ENCODE results near the gene ALKBH4. TPM values are rescaled to one million over a fixed set of nuclear protein-coding genes. Genes with fewer than 3 reads are reported as not detected.

ALKBH4 gene
- total RNA-seq, 1 donor from 2014 or later: 10.4 TPM

- Histone ChIP-seq H3K27me3 (ENCODE audit: control insufficient read depth in 3 of 3, insufficient read depth in 3 of 3, low read length in 3 of 3) (no peaks in the 10 kb centered on the region), H3K9me3 (ENCODE audit: control insufficient read depth in 3 of 3, low read length in 3 of 3) (no peaks in the 10 kb centered on the region), H3K4me3 (ENCODE audit: low read length in 3 of 3) (no peak overlapping the region), H3K36me3 (ENCODE audit: control insufficient read depth in 3 of 3, insufficient read depth in 3 of 3, low read length in 3 of 3) (peaks cover 23 to 28% (median 25%) of the 10 kb centered on the region in 3 donors), H3K27ac (ENCODE audit: low read depth, low read length) (no peak overlapping the region), H3K9ac (ENCODE audit: low read depth in 1 of 3, low read length in 3 of 3) (no peak overlapping the region), H3K4me1 (ENCODE audit: control insufficient read depth in 3 of 3, insufficient read depth in 3 of 3, low read length in 3 of 3) (peaks cover 10 to 31% (median 17%) of the 10 kb centered on the region in 3 donors)
Measured at GRCh38 chr7:102429141-102429899, 35.3 kb downstream of the ALKBH4 start.

GRCh38 chr7:102427019-102427405 lies 37.7 kb downstream of the ALKBH4 start:
- H3K9me3 ChIP-seq (ENCODE audit: control insufficient read depth in 3 of 3, low read length in 3 of 3): no peaks in the 10 kb centered on the region
- peaks cover 25 to 28% (median 25%) of the 10 kb centered on the region in 3 donors for H3K36me3 ChIP-seq (ENCODE audit: control insufficient read depth in 3 of 3, insufficient read depth in 3 of 3, low read length in 3 of 3)
- H3K4me3 ChIP-seq (ENCODE audit: low read length in 3 of 3): no peak overlapping the region
- peaks cover 3 to 20% (median 10%) of the 10 kb centered on the region in 3 donors for H3K4me1 ChIP-seq (ENCODE audit: control insufficient read depth in 3 of 3, insufficient read depth in 3 of 3, low read length in 3 of 3)
- peak overlapping the region; percentile 36 for H3K27ac ChIP-seq (ENCODE audit: low read depth, low read length)
- no peak overlapping the region for H3K9ac ChIP-seq (ENCODE audit: low read depth in 1 of 3, low read length in 3 of 3)
- H3K27me3 ChIP-seq (ENCODE audit: control insufficient read depth in 3 of 3, insufficient read depth in 3 of 3, low read length in 3 of 3): no peaks in the 10 kb centered on the region

GRCh38 chr7:102426268-102427018 lies 38.2 kb downstream of the ALKBH4 start:
- Histone ChIP-seq H3K27me3 (ENCODE audit: control insufficient read depth in 3 of 3, insufficient read depth in 3 of 3, low read length in 3 of 3) (no peaks in the 10 kb centered on the region), H3K4me1 (ENCODE audit: control insufficient read depth in 3 of 3, insufficient read depth in 3 of 3, low read length in 3 of 3) (peaks cover 3 to 15% (median 6%) of the 10 kb centered on the region in 3 donors), H3K27ac (ENCODE audit: low read depth, low read length) (peak overlapping the region; percentile 36), H3K9ac (ENCODE audit: low read depth in 1 of 3, low read length in 3 of 3) (peak overlapping the region in 1 of 3 donors; percentile 8), H3K4me3 (ENCODE audit: low read length in 3 of 3) (no peak overlapping the region), H3K36me3 (ENCODE audit: control insufficient read depth in 3 of 3, insufficient read depth in 3 of 3, low read length in 3 of 3) (peaks cover 28 to 29% (median 28%) of the 10 kb centered on the region in 3 donors), H3K9me3 (ENCODE audit: control insufficient read depth in 3 of 3, low read length in 3 of 3) (no peaks in the 10 kb centered on the region)

DNA sequence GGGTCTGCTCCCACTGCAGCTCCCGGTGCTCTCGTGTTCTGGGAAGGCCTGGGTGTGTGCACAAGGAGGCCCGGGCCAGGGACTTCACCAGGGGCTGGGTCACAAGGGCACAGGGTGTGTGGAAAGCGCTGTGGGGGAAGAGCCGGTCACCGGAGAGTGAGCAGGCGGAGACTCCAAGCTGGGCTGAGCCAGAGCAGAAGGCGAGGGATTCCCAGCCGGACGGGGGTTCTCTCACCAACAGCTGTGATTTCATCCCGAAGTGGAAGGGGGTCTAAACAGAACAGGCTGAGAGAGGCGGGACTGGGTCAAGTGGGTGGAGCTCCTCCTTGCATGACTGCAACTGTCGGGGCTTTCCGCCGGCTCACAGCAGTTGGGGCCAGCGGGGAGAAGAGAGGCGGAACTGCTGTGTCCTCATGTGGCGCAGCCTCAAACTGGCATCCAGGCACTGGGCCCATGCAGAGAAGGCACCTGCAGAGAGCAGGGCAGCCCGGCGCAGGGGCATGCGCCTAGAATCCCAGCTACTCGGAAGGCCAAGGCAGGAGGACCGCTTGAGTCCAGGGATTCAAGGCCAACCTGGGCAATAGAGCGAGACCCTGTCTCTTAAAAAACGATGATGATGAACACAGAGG lies 38.9 kb downstream of the ALKBH4 start:
- peaks cover 3 to 11% (median 5%) of the 10 kb centered on the region in 3 donors for H3K4me1 ChIP-seq (ENCODE audit: control insufficient read depth in 3 of 3, insufficient read depth in 3 of 3, low read length in 3 of 3)
- H3K9ac ChIP-seq (ENCODE audit: low read depth in 1 of 3, low read length in 3 of 3): peak overlapping the region in 1 of 3 donors; percentile 8
- no peaks in the 10 kb centered on the region for H3K27me3 ChIP-seq (ENCODE audit: control insufficient read depth in 3 of 3, insufficient read depth in 3 of 3, low read length in 3 of 3)
- H3K9me3 ChIP-seq (ENCODE audit: control insufficient read depth in 3 of 3, low read length in 3 of 3): no peaks in the 10 kb centered on the region
- no peak overlapping the region for H3K4me3 ChIP-seq (ENCODE audit: low read length in 3 of 3)
- peaks cover 28 to 33% (median 29%) of the 10 kb centered on the region in 3 donors for H3K36me3 ChIP-seq (ENCODE audit: control insufficient read depth in 3 of 3, insufficient read depth in 3 of 3, low read length in 3 of 3)
- peak overlapping the region; percentile 36 for H3K27ac ChIP-seq (ENCODE audit: low read depth, low read length)

- no peaks in the 10 kb centered on the region for H3K9me3 ChIP-seq (ENCODE audit: control insufficient read depth in 3 of 3, low read length in 3 of 3)
- no peak overlapping the region for H3K4me3 ChIP-seq (ENCODE audit: low read length in 3 of 3)
- H3K4me1 ChIP-seq (ENCODE audit: control insufficient read depth in 3 of 3, insufficient read depth in 3 of 3, low read length in 3 of 3): peaks cover 3 to 11% (median 5%) of the 10 kb centered on the region in 3 donors
- peak overlapping the region in 1 of 3 donors; percentile 1 for H3K9ac ChIP-seq (ENCODE audit: low read depth in 1 of 3, low read length in 3 of 3)
- no peak overlapping the region for H3K27ac ChIP-seq (ENCODE audit: low read depth, low read length)
- no peaks in the 10 kb centered on the region for H3K27me3 ChIP-seq (ENCODE audit: control insufficient read depth in 3 of 3, insufficient read depth in 3 of 3, low read length in 3 of 3)
- H3K36me3 ChIP-seq (ENCODE audit: control insufficient read depth in 3 of 3, insufficient read depth in 3 of 3, low read length in 3 of 3): peaks cover 28 to 34% (median 32%) of the 10 kb centered on the region in 3 donors
Measured at GRCh38 chr7:102424787-102425218, 39.9 kb downstream of the ALKBH4 start.

DNA sequence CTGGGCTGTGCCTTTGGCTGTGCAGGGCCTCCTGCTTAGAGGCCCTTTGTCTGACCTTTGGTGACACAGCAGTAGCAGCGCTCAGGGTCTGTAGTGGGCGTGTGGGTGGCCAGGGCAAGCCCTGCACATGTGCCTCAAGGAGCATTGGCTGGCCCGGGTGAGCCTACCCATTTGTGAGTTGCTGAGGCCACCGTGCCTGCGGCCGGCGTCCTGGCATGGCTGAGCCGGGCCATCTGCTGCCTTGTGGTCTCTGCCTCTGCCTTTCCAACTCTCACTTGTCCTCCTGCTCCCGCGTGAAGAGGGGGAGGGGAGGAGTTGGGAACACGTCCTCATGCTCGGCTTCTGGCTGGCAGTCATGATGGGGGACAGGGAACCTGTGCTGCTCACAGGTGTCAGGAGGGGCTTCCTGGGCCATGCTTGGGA lies 40.5 kb downstream of the ALKBH4 start:
- no peaks in the 10 kb centered on the region for H3K9me3 ChIP-seq (ENCODE audit: control insufficient read depth in 3 of 3, low read length in 3 of 3)
- no peak overlapping the region for H3K4me3 ChIP-seq (ENCODE audit: low read length in 3 of 3)
- peaks cover 28 to 38% (median 36%) of the 10 kb centered on the region in 3 donors for H3K36me3 ChIP-seq (ENCODE audit: control insufficient read depth in 3 of 3, insufficient read depth in 3 of 3, low read length in 3 of 3)
- no peaks in the 10 kb centered on the region for H3K27me3 ChIP-seq (ENCODE audit: control insufficient read depth in 3 of 3, insufficient read depth in 3 of 3, low read length in 3 of 3)
- H3K4me1 ChIP-seq (ENCODE audit: control insufficient read depth in 3 of 3, insufficient read depth in 3 of 3, low read length in 3 of 3): peaks cover 3 to 11% (median 5%) of the 10 kb centered on the region in 3 donors
- H3K27ac ChIP-seq (ENCODE audit: low read depth, low read length): no peak overlapping the region
- H3K9ac ChIP-seq (ENCODE audit: low read depth in 1 of 3, low read length in 3 of 3): no peak overlapping the region

GRCh38 chr7:102421706-102422240 lies 42.9 kb downstream of the ALKBH4 start:
- H3K36me3 ChIP-seq (ENCODE audit: control insufficient read depth in 3 of 3, insufficient read depth in 3 of 3, low read length in 3 of 3): peaks cover 28 to 44% (median 38%) of the 10 kb centered on the region in 3 donors
- peaks cover 3 to 10% (median 5%) of the 10 kb centered on the region in 3 donors for H3K4me1 ChIP-seq (ENCODE audit: control insufficient read depth in 3 of 3, insufficient read depth in 3 of 3, low read length in 3 of 3)
- no peaks in the 10 kb centered on the region for H3K27me3 ChIP-seq (ENCODE audit: control insufficient read depth in 3 of 3, insufficient read depth in 3 of 3, low read length in 3 of 3)
- H3K9ac ChIP-seq (ENCODE audit: low read depth in 1 of 3, low read length in 3 of 3): no peak overlapping the region
- no peaks in the 10 kb centered on the region for H3K9me3 ChIP-seq (ENCODE audit: control insufficient read depth in 3 of 3, low read length in 3 of 3)
- H3K27ac ChIP-seq (ENCODE audit: low read depth, low read length): no peak overlapping the region
- no peak overlapping the region for H3K4me3 ChIP-seq (ENCODE audit: low read length in 3 of 3)

DNA sequence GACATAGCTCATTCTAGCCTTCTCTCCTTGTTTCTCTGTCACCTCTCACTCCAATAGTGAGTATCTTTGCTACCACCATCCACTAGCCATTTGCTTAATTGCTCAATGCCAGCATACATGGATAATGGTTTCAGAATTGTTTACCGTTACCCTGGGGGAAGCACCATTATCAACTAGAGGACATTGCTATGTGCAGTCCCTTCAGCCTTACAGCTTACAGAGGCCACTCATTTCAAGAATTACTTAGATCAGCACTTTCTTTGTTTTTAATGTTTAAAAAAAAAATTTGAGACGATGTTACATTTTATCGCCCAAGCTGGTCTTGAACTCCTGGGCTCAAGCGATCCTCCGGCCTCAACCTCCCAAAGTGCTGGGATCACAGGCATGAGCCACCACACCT lies 46.1 kb downstream of the ALKBH4 start:
- no peak overlapping the region for H3K27ac ChIP-seq (ENCODE audit: low read depth, low read length)
- H3K4me3 ChIP-seq (ENCODE audit: low read length in 3 of 3): no peak overlapping the region
- H3K9me3 ChIP-seq (ENCODE audit: control insufficient read depth in 3 of 3, low read length in 3 of 3): no peaks in the 10 kb centered on the region
- H3K27me3 ChIP-seq (ENCODE audit: control insufficient read depth in 3 of 3, insufficient read depth in 3 of 3, low read length in 3 of 3): no peaks in the 10 kb centered on the region
- H3K36me3 ChIP-seq (ENCODE audit: control insufficient read depth in 3 of 3, insufficient read depth in 3 of 3, low read length in 3 of 3): peaks cover 22 to 31% (median 23%) of the 10 kb centered on the region in 3 donors
- no peaks in the 10 kb centered on the region for H3K4me1 ChIP-seq (ENCODE audit: control insufficient read depth in 3 of 3, insufficient read depth in 3 of 3, low read length in 3 of 3)
- H3K9ac ChIP-seq (ENCODE audit: low read depth in 1 of 3, low read length in 3 of 3): no peak overlapping the region

DNA sequence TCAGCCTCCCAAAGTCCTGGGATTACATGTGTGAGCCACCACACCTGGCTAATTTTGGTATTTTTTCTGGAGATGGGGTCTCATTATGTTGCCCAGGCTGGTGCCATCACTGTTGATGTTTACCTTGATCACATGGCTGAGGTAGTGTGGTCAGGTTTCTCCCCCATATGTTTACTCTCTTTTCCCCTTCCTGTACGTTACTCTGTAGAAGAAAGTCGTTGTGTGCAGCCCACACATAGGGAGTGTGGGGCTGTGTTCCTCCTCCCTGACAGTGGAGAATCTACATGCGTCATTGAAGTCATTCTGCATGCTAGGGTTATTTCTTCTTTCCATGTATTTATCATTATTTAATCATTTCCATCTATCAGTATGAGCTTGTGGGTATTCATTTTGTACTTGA lies 47.6 kb downstream of the ALKBH4 start:
- Histone ChIP-seq H3K9ac (ENCODE audit: low read depth in 1 of 3, low read length in 3 of 3) (no peak overlapping the region), H3K36me3 (ENCODE audit: control insufficient read depth in 3 of 3, insufficient read depth in 3 of 3, low read length in 3 of 3) (peaks cover 24 to 31% (median 26%) of the 10 kb centered on the region in 3 donors), H3K27ac (ENCODE audit: low read depth, low read length) (no peak overlapping the region), H3K27me3 (ENCODE audit: control insufficient read depth in 3 of 3, insufficient read depth in 3 of 3, low read length in 3 of 3) (no peaks in the 10 kb centered on the region), H3K9me3 (ENCODE audit: control insufficient read depth in 3 of 3, low read length in 3 of 3) (no peaks in the 10 kb centered on the region), H3K4me1 (ENCODE audit: control insufficient read depth in 3 of 3, insufficient read depth in 3 of 3, low read length in 3 of 3) (peaks cover 7 to 12% (median 11%) of the 10 kb centered on the region in 3 donors), H3K4me3 (ENCODE audit: low read length in 3 of 3) (no peak overlapping the region)
